ENCODE data around the gene MAPRE3.

- TF ChIP-seq CTCF (conservative IDR thresholded peaks at IDR 0.05 in 1 of 2, IDR thresholded peaks at IDR 0.05 in 1 of 2; ENCODE audit: low read depth in 1 of 2, low read length in 2 of 2), result no peak
- TF ChIP-seq EZH2 (IDR thresholded peaks at IDR 0.05; ENCODE audit: low read length, missing control alignments), result no peak
These were observed 5.8 kb downstream of the MAPRE3 start for GRCh38 chr2:26976237-26976636.

All from fibroblast of lung (primary cell).